Activated T-helper 1 cell treated with Interleukin-2 at 50 U/mL for 16 hours (primary cell): ENCODE results near the gene UIMC1.

ENCODE experiments used
- DNase-seq: peaks from one replicate; pipeline ENCODE4 v3.0.0-alpha.2; 2020; ENCODE audit warnings: low read depth

The UIMC1 gene

DNA sequence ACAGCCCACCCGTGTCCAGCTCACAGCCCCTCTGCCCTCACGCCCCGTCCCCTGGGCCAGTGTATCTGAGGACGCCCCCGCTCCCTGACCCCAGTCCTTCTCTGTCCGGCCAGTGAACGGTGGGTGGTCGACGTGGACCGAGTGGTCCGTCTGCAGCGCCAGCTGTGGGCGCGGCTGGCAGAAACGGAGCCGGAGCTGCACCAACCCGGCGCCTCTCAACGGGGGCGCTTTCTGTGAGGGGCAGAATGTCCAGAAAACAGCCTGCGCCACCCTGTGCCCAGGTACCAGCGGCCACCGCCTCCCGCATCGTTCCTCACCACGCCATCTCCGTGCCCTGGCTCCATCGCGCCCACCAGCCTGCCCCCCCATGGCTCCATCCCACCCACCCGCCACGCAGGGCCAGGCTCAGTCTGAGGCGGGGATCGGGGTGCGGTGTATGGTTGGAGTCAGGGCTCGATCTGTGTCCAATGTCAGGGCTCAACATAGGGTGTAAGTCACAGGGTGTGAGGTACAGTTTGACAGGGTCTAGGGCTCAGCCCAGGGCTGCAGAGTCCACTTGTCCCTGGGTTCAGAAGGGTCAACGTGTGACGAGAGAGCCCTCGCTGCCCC is 137.0 kb downstream of the UIMC1 start:
- DNase-seq: no peak

- DNase-seq: no peak
Observed at GRCh38 chr5:176868731-176869130, 137.8 kb downstream of the UIMC1 start.

- no peak for DNase-seq
Observed at GRCh38 chr5:176868126-176868525, 138.5 kb downstream of the UIMC1 start.

DNA sequence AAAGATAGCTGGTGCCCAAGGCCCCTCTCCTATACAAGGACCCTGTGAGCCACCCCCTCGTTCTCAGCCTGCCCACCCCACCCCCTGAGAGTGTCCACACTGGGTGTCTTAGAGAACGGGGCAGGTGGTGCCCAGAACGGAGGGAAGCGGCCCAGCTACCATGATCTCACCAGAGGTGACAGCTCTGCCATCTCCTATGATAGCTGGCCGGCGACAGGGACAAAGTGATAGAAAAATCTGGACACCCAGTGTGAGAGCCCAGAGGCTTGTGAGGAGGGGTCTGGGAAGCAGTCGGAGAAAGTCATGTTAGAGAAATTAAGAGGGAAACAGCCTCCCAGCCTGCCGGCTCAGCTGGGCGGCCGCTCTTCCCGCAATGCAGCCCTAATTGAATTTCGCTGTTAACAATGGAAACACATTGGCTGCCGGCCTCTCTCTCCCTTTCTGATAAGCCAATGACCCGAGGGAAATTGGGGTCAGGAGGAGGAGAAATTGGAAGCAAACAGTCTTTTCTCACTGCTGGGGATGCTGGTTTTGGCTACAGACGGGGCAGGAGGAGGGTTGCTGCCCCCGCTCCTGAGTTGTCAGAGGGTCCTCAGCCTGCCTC is 139.8 kb downstream of the UIMC1 start:
- no peak for DNase-seq

- no peak for DNase-seq
Observed at GRCh38 chr5:176865964-176866363, 140.6 kb downstream of the UIMC1 start.

- DNase-seq: no peak
Observed at GRCh38 chr5:176864755-176865154, 141.8 kb downstream of the UIMC1 start.

- DNase-seq: no peak
Observed at GRCh38 chr5:176863765-176864098, 142.8 kb downstream of the UIMC1 start.

- DNase-seq: no peak
Observed at GRCh38 chr5:176863041-176863764, 143.4 kb downstream of the UIMC1 start.

GRCh38 chr5:176862330-176862995 is 144.1 kb downstream of the UIMC1 start:
- DNase-seq: no peak

DNA sequence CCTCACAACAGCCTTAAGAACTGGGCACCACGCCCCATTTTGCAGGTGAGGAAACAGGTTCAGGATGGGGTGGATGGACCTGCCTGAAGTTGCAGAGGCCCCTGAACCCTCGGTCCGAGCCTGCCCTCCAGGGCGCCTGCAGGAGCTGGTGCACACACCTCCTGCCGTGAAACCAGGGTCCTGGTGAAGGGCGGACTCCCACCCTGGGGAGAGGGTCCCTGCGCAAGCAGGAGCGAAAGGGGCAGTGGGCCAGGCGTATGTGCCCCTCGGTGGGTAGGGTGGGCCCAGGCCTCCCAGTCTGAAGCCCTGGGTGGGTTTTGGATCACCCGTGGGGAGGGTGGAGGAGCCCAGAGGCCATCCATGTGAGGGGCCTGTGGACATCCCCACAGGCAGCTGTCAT is 145.3 kb downstream of the UIMC1 start:
- no peak for DNase-seq

DNA sequence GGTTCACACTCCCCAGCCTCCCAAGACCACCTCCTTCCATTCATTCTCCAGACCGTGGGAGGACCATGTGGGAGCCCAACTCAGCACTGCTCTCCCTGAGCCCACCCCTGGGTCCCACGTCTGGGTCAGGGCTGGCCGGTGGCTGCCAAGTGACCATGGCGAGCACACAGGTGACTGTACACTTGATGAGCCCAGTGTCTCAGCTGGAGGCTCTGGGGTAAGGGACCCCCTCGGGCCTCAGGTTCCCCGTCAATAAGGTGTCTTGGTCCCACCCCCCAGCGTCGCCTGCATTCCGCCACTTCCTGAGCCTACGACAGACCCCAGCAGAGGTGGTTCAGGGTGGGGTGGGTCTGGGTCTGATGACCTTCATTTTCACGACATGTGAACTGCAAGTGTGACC is 146.2 kb downstream of the UIMC1 start:
- no peak for DNase-seq

DNA sequence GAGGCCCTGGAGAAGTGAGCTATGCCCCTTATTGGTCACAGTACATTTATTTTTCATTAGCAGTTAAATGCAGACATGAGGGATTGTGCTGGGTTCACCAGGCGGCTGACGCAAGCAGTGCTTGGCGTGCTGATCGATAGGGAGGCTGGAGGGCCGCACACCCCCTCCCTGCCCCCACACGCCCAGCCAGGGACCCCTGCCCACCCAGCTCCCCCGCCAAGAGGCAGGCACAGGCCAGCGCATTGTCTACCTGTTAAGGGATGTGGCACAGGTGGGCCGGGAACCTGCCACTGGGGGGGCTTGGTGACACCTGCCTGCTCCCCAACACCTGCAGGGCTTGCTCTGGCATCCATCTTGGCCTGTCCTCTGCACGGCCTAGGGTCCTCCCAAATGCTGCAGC is 146.7 kb downstream of the UIMC1 start:
- no peak for DNase-seq

DNA sequence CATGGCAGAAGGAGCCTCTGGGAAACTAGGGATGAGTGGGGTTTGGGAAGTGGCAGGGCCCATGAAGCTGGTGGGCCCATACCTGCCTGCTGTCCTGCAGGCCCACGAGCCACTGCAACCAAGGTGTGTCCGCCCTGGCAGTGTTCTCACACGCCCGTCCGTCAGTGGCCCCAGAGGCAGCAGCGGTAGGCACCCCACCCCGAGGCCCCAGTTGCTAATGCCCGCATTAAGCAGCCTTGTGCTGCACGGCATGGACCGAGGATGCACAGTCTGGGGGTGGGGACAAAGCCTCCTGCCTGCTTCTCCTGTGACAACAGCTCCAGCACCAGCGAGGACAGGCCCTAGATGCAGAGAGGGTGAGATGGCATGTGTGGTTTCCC is 148.7 kb downstream of the UIMC1 start:
- DNase-seq: no peak

DNA sequence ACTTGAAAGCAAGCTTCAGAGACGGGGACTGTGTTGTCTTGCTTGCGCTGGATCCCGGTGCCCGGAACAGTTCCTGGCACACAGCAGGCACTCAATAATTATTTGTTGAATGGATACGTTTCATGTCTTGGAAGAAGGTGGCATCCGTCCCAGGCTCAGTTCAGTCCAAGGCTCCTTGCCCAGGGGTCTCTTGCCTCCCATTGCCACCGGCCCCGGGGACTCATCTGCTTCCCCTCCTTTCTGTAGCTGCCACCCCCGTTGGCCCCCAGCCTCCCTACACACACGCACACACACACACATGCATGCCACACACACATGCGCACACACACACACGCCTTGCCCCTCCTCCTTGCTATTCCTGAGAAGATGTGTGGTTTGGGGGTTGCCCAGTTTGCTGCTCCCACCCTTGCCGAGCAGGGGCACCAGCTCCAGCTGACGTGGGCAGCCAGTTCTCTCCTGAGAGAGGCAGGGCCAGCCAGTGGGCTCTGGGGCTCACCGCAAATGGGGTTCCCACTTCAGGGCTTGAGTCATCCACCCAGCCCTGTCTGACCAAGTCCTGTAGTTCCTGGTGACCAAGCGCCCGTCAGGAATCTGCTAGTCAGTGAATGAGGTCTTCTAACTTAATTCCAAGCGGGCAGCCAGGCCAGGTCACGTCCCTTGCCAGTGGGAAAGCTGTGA is 149.2 kb downstream of the UIMC1 start:
- no peak for DNase-seq

DNA sequence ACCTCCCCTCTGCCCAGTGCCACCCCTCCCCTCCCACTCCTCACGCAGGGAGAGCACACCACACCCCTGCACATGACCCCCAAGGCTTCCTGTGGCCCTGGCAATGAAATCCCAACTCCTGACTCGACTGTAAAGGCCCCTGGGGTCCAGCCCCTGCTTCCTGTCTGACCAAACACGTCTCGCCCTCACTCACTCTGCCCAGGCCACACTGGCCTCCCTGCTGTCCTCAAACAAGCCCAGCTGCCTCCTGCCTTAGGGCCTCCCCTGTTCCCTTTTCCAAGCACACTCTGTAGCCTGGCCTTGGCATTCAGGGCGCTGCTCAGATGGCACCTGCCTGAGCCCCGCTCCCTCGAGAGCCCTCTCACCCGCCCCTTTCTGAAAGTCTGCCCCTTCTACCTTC is 149.8 kb downstream of the UIMC1 start:
- no peak for DNase-seq

DNA sequence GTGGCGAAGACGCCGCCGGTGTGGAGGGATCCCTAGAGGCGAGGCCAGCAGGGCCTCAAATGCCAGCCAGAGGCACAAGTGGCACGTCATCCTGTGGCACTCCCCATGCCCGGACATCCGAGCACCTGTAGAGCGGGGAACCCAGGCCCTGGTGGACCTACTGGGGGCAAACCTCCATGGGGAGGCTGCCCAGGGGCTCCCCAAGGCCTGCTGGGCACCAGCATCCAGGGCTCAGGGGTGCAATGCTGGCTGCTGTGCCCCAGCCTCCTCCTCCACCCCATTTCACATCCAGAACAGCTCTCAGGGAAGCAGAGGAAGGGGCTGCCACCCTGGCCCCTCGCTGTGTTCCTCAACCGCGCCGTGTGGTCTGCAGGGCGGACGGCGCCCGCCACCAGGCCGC is 151.0 kb downstream of the UIMC1 start:
- no peak for DNase-seq
